ENCODE measurements around the gene OR1K1. TPM values are rescaled to one million over a fixed set of nuclear protein-coding genes. Genes with fewer than 3 reads are reported as not detected.

OR1K1 gene
- total and polyA plus RNA-seq, 2 of the 13 experiments (the other 11 are each of a cell fraction or from before 2014, with no cell fraction given) = not detected

DNA sequence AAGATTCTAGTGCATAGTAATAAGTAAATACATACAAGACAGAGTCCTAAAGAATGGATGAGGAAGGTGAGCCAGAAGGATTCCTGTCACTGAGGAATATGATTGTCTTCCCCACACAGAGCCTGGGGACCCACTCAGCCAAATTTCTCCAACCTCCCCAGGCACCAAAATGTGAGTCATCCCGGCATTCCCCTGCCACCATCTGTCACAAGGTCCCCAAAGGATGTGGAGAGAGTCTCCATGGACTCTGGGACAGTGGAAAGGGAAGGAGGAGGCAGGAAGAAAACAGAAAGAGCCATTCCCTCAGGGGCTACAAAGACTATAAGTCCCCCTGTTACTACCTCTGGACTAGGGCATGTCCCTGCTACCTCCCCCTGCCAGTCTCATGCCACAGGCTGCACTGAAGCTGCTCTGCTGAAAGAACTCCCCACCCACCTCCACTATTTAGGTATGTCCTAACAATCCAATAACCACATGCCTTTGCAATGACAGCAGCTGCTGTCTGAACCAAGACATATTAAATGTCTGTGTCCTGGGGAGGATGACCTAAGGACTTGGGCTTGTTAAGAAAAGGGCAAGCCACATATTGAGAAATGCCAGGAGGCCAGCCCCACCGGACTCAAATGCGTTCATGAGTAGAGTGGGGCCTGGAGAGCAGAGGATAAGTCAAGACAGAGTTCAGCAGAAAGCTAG, 21.8 kb upstream of the OR1K1 start:
- WGBS (ENCODE audit: low lambda C conversion rate) = 6% methylated on average over 3 of the region's 3 CpGs
- FAIRE-seq (no peak), DNase-seq (ENCODE audit: low spot score) (no peak), ATAC-seq (no peak)
- ChIA-PET CTCF (ENCODE audit: low intra/inter-chr PET ratio, low total read pairs) (no interaction called here), POLR2A (no interaction called here)
- Histone ChIP-seq H2AFZ (ENCODE audit: low read length) (no peak overlapping the region), H3K27me3 (ENCODE audit: control insufficient read depth in 1 of 2, insufficient read depth in 2 of 2, low read length in 2 of 2) (peaks cover 0 to 7% of the 10 kb centered on the region in 2 experiments; a peak in 2 of 5 replicates), H4K20me1 (ENCODE audit: insufficient read depth, low read length) (no peaks in the 10 kb centered on the region), H3K9me3 (ENCODE audit: low read length) (no peaks in the 10 kb centered on the region), H3K4me1 (ENCODE audit: insufficient read depth, low read length) (no peaks in the 10 kb centered on the region), H3K36me3 (replicated peaks in 1 of 2; ENCODE audit: control insufficient read depth in 1 of 2, insufficient read depth in 2 of 2, low read length in 2 of 2) (no peaks in the 10 kb centered on the region), H3K79me2 (ENCODE audit: insufficient read depth, low read length) (no peaks in the 10 kb centered on the region), H3K4me2 (ENCODE audit: low read depth, low read length) (no peak overlapping the region), H3K9ac (ENCODE audit: insufficient read depth, low read depth, low read length) (no peak overlapping the region), H3K4me3 (replicated peaks in 1 of 3; ENCODE audit: insufficient read depth in 1 of 3, low read depth in 2 of 3, low read length in 3 of 3) (no peak overlapping the region), H3K27ac (ENCODE audit: extremely low read length, insufficient read depth, low read length) (no peak overlapping the region)
- no TSS peak for BruUV-seq (replicated peaks)
- in situ Hi-C loops (cut with HindIII; ENCODE audit: extremely low pct_ligation_motif_present, low pct_unique_long_range_greater_than_20kb) = no loop called here
- intact Hi-C loops (cut with micrococcal nuclease; ENCODE audit: unreplicated experiment) = no loop called here
- TF ChIP-seq ZNF782 (CRISPR knock-in tag; IDR thresholded peaks at IDR 0.05; ENCODE audit: borderline replicate concordance) = no peak
- TF ChIP-seq NKX3-1 (CRISPR knock-in tag; IDR thresholded peaks at IDR 0.05) = no peak
- no peak for TF ChIP-seq CBX1 (IDR thresholded peaks at IDR 0.05; ENCODE audit: low read depth)
- TF ChIP-seq CTCF (CRISPR knock-in tag; IDR thresholded peaks at IDR 0.05) = no peak
- TF ChIP-seq GLMP (CRISPR knock-in tag; IDR thresholded peaks at IDR 0.05; ENCODE audit: borderline replicate concordance) = no peak
- TF ChIP-seq REPIN1 (CRISPR knock-in tag; IDR thresholded peaks at IDR 0.05; ENCODE audit: borderline replicate concordance, low read depth) = no peak
- TF ChIP-seq PAXIP1 (CRISPR knock-in tag; conservative IDR thresholded peaks at IDR 0.05) = no peak
- no peak for TF ChIP-seq ZNF33A (CRISPR knock-in tag; IDR thresholded peaks at IDR 0.05; ENCODE audit: borderline replicate concordance)
- TF ChIP-seq, protein P1, sequence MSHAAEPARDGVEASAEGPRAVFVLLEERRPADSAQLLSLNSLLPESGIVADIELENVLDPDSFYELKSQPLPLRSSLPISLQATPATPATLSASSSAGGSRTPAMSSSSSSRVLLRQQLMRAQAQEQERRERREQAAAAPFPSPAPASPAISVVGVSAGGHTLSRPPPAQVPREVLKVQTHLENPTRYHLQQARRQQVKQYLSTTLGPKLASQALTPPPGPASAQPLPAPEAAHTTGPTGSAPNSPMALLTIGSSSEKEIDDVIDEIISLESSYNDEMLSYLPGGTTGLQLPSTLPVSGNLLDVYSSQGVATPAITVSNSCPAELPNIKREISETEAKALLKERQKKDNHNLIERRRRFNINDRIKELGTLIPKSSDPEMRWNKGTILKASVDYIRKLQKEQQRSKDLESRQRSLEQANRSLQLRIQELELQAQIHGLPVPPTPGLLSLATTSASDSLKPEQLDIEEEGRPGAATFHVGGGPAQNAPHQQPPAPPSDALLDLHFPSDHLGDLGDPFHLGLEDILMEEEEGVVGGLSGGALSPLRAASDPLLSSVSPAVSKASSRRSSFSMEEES (CRISPR knock-in tag; IDR thresholded peaks at IDR 0.05) = no peak
- no peak for TF ChIP-seq GABPB1 (CRISPR knock-in tag; IDR thresholded peaks at IDR 0.05)
- no peak for TF ChIP-seq SAP130 (CRISPR knock-in tag; IDR thresholded peaks at IDR 0.05; ENCODE audit: low read depth)
- TF ChIP-seq ZNF652 (CRISPR knock-in tag; IDR thresholded peaks at IDR 0.05; ENCODE audit: borderline replicate concordance, low read depth) = no peak
- TF ChIP-seq NCOA1 (CRISPR knock-in tag; IDR thresholded peaks at IDR 0.05) = no peak
- TF ChIP-seq GATA4 (IDR thresholded peaks at IDR 0.05; ENCODE audit: borderline replicate concordance, low read depth) = no peak
- no peak for TF ChIP-seq ZNF567 (CRISPR knock-in tag; IDR thresholded peaks at IDR 0.05; ENCODE audit: borderline replicate concordance)
- no peak for TF ChIP-seq PAWR (CRISPR knock-in tag; IDR thresholded peaks at IDR 0.05; ENCODE audit: borderline replicate concordance)
- TF ChIP-seq TAF15 (IDR thresholded peaks at IDR 0.05; ENCODE audit: low read depth, low read length, poor library complexity, severe bottlenecking) = no peak

All from HepG2 (cell line).